ENCODE data around the gene HOXB4.

DNA sequence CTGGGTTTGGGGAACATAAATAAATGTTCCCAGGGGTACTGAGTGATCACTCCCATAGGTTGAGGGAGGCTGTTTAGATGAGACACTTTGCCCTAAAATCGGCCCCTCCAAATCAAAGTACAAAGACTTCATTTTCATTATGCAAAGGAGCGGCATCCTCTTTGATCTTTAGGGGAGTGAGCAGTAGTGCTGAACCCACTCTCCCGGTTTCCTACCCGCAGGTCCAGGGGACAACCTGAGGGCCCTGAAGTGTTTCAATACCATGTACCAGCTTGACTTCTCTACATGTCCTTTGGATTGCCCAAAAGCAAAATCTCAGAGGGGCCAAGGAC lies 23.0 kb upstream of the HOXB4 start:
- TF ChIP-seq, protein P1, sequence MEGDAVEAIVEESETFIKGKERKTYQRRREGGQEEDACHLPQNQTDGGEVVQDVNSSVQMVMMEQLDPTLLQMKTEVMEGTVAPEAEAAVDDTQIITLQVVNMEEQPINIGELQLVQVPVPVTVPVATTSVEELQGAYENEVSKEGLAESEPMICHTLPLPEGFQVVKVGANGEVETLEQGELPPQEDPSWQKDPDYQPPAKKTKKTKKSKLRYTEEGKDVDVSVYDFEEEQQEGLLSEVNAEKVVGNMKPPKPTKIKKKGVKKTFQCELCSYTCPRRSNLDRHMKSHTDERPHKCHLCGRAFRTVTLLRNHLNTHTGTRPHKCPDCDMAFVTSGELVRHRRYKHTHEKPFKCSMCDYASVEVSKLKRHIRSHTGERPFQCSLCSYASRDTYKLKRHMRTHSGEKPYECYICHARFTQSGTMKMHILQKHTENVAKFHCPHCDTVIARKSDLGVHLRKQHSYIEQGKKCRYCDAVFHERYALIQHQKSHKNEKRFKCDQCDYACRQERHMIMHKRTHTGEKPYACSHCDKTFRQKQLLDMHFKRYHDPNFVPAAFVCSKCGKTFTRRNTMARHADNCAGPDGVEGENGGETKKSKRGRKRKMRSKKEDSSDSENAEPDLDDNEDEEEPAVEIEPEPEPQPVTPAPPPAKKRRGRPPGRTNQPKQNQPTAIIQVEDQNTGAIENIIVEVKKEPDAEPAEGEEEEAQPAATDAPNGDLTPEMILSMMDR (IDR thresholded peaks at IDR 0.05): no peak
- no peak for TF ChIP-seq POLR2A (IDR thresholded peaks at IDR 0.05)

Measured in lower leg skin (tissue), 3 donors.